HG03439 (cell line): ENCODE measurements around the gene WSB2.
A peak's percentile ranks its signal among the peaks of the same experiment; 100 is the strongest.
"Not testable (repeated sequence)": the region's sequence is repeated elsewhere in the genome, so short reads cannot be mapped to it uniquely, and the experiment has no call there.

ENCODE experiments used
- ATAC-seq: cut with Tn5 transposase; IDR thresholded peaks from one replicate; pipeline ENCODE4 v1.9.1; 2021; ENCODE audit warnings: mild to moderate bottlenecking, moderate library complexity; ENCODE audit not compliant: unreplicated experiment

The WSB2 gene

GRCh38 chr12:118061011-118061872 lies at the start of gene WSB2:
Gene WSB2, minus strand, starts transcription at chr12:118061179. Its CDS starts 131 bp downstream, at chr12:118061048.
- peak; percentile 32 for ATAC-seq

DNA sequence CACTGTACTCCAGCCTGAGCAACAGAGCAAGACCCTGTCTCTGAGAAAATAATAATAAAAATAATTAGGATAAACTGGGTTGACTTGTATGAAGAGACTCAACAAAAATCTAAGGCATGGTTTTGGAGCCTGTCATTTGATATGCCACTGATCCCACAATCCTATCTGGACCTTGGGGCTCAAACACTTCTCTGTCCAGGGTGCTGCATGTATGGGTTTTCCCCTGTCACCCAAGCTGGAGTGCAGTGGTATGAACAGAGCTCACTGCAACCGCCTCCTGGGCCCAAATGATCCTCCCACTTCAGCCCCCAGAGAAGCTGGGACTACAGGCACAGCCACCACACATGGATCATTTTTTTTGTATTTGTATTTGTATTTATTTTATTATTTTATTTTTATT lies 48.1 kb upstream of the WSB2 start:
- no peak for ATAC-seq

DNA sequence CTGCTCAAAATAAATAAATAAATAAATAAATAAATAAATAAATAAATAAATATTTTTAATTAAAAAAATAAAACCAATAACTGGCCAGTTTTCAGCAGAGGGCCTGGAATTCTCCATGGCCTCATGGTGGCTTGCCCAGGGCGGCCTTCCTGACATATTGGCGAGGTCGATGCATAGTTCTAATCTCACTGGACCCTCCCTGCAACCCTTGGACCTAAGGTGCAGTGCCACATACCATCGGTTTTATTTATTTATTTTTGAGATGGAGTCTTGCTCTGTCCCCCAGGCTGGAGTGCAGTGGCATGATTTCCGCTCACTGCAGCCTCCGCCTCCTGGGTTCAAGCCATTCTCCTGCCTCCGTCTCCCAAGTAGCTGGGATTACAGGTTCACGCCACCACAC lies 46.7 kb upstream of the WSB2 start:
- no peak for ATAC-seq

GRCh38 chr12:118107011-118107410 lies 46.0 kb upstream of the WSB2 start:
- no peak for ATAC-seq

DNA sequence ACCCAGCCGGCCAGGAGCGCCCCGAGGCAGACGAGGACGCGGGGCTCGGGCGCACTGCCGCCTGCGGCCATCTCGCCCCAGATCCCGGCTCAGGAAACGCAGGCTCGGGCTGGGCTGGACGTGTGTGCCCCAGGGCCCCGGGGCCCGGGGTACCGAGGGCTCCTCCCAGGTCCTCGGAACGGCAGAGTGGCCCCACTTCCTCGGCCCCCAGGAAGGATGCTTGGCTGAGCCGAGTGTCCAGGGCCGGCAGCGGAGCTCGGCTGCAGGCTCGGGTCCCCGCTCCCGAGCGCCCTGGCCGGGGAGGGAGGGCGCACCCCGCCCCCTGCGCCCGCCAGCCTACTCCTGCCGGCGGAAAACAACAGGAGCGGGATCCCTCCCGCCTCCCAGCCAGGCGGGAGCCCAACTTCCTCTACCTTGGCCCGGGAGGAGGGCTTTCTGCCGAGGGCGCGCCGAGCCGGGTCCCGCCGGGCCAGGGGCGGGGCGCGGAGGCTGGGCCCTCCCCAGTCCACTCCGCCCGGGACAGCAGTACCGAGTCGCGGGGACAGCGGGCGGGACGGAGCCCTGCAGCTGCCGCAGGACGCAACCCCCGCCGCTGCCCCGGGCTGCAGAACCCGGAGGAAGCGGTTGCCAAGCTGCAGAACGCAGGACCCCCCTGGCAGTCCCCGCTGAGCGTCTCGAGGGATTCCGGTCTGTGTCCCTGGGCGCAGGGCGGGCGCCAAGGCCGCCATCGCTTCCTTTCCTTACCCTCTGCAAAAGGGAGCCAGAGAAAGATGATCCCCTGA lies 42.8 kb upstream of the WSB2 start, which contains the start of gene VSIG10:
TSS of gene VSIG10 (minus strand) at position 411 of the 782 bp plus-strand sequence. CDS start at position 71, 340 bp downstream.
- peak; percentile 82 for ATAC-seq

GRCh38 chr12:118103201-118103600 lies 42.2 kb upstream of the WSB2 start:
- peak; percentile 20 for ATAC-seq

DNA sequence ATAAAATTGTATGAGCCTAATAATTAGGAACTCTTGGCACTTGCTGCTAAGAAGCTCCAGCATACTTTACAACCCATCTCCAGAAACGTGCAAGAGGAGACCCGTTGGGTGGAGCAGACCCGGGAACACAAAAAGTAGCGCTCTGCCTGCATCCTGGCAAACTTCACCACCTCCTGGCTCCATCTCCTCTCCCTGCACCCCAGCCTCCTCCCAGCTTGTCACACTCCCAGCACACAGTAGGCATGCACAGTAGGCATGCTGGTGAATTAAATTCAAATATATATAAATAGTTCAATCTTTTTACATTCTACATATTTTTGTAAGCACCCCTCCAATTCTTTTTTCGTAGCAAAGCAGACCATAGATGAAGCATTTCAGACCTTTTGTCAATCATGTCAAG lies 41.6 kb upstream of the WSB2 start:
- no peak for ATAC-seq

- no peak for ATAC-seq
These were observed 41.1 kb upstream of the WSB2 start for GRCh38 chr12:118102070-118102469.

GRCh38 chr12:118101051-118101450 lies 40.1 kb upstream of the WSB2 start:
- ATAC-seq: no peak

GRCh38 chr12:118098911-118099671 lies 38.1 kb upstream of the WSB2 start:
- no peak for ATAC-seq

DNA sequence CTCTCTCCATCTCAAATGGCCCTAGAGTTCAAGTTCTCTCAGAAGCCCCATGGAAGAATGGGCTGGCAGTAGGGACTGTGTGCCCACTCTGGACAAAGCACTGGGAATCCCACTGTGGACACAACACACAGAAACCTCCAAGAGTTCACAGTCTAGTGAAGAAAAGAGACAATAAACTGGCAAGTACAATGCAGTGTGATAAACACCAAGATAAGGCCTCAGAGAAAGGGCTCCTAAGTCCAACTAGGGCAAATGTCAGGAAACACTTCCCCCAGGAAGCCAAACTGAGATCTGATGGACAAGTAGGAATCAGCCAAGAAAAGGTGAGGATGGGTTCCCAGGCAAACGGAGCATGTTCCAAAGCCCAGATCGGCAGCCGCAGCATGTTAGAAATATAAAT lies 37.4 kb upstream of the WSB2 start:
- ATAC-seq: no peak

- ATAC-seq: no peak
These were observed 33.1 kb upstream of the WSB2 start for GRCh38 chr12:118094039-118094438.

DNA sequence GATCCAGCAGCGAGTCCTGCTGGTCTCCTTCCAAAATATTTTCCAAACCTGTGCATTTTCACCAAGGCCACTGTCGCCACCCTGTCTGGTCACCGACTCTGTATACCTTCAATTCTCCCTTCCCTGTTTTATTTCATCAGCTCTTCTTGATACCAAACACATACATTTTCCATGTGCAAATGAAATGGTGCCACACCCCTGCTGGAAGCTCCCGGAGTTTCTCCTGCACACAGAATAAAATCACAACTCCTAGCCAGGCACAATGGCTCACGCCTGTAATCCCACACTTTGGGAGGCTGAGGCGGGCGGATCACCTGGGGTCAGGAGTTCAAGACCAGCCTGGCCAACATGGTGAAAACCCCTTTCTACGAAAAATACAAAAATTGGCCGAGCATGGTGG lies 28.8 kb upstream of the WSB2 start:
- ATAC-seq: no peak

GRCh38 chr12:118082161-118082560 lies 21.2 kb upstream of the WSB2 start:
- ATAC-seq: no peak

- not testable (repeated sequence) for ATAC-seq
These were observed 20.5 kb upstream of the WSB2 start for GRCh38 chr12:118081521-118081920.

- ATAC-seq: no peak
These were observed 12.8 kb upstream of the WSB2 start for GRCh38 chr12:118073768-118074167.

GRCh38 chr12:118070650-118071049 lies 9.7 kb upstream of the WSB2 start:
- ATAC-seq: no peak

DNA sequence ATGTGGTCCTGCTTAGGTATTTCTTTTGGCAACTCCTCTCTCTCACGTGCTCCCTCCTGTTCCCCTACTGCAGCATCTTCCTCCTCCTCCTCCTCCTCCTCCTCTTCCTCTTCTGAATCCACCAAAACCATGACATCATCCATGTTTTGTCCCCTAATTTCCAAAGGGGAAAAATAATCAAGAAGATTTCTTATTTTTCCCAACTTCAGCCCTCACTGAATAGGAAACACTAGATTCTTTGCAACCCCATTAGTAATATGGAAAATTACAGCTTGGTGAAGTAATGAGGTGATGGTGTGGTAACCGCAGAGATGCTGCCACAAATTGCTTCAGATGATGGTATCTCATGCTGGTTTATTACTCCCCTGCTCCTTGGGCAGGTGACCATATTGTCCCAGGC lies 7.5 kb upstream of the WSB2 start:
- no peak for ATAC-seq

DNA sequence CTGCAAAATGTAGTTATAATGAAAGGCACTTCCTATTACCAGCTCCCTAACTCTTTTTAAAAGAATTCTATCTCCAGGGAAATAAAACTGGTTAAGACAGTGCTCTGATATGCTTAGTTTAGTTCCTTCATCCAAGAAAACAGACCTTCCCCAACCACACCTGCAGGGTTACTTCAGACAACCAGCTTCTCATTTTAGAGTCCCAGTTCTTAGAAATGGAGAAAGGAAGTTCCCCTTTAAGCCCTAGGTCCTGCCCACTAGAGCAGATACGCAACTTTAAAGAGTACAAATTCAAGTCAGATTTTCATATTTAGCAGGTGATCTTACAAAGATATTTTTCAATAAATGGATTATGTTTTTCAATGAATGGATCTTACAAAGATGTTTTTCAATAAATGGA lies 4.4 kb upstream of the WSB2 start:
- no peak for ATAC-seq

DNA sequence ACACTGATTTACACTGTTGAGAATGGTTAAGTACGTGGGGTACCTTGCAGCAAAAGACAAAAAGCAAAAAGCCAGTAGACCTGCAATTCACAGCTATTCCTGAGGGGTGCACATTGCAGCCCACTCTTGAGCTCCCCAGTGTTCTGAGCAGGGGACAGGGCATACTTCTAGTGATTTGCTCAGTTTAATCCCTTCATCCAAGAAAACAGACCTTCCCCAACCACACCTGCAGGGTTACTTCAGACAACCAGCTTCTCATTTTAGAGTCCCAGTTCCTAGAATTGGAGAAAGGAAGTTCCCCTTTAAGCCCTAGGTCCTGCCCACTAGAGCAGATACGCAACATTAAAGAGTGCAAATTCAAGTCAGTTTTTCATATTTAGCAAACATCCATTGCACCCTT lies 3.6 kb upstream of the WSB2 start:
- ATAC-seq: no peak
